Smooth muscle cell (in vitro differentiated cells): Measurements from ENCODE around the gene SLC27A5. TPM values are rescaled to one million over a fixed set of nuclear protein-coding genes. Genes with fewer than 3 reads are reported as not detected.

Experiments
- DNase-seq: peaks from one replicate; lab custom pipeline; 2025; ENCODE audit not compliant: unreplicated experiment; lab: John Stamatoyannopoulos, UW
- H2AFZ ChIP-seq: fragments of 200-600 bp; sonication (generic); 2 replicates; pipeline ENCODE4 v1.6.0; 2016; ENCODE audit warnings: antibody characterized with exemption, low read depth, mild to moderate bottlenecking
- H3F3A ChIP-seq: fragments of 200-600 bp; sonication (generic); 2 replicates; pipeline ENCODE4 v1.6.0; 2017; ENCODE audit warnings: antibody characterized with exemption, low read depth
- H3K27ac ChIP-seq: fragments of 200-600 bp; sonication (generic); 2 replicates; pipeline ENCODE4 v1.5.1; 2016; ENCODE audit warnings: low read depth, mild to moderate bottlenecking
- H3K27me3 ChIP-seq: fragments of 200-600 bp; sonication (generic); 2 replicates; pipeline ENCODE4 v1.6.1; 2016; ENCODE audit warnings: low read depth, mild to moderate bottlenecking
- H3K36me3 ChIP-seq: fragments of 200-600 bp; sonication (generic); 2 replicates; pipeline ENCODE4 v1.5.1; 2016; ENCODE audit warnings: low read depth
- H3K4me1 ChIP-seq: fragments of 200-600 bp; sonication (generic); 2 replicates; pipeline ENCODE4 v1.5.1; 2016; ENCODE audit warnings: low read depth
- H3K4me2 ChIP-seq: fragments of 200-600 bp; sonication (generic); 2 replicates; pipeline ENCODE4 v1.6.0; 2016; ENCODE audit warnings: mild to moderate bottlenecking
- H3K4me3 ChIP-seq: fragments of 200-600 bp; sonication (generic); 2 replicates; pipeline ENCODE4 v1.5.1; 2016; ENCODE audit warnings: mild to moderate bottlenecking
- H3K79me2 ChIP-seq: fragments of 200-600 bp; sonication (generic); 2 replicates; pipeline ENCODE4 v1.6.0; 2016; ENCODE audit warnings: low read depth, mild to moderate bottlenecking
- H3K9ac ChIP-seq: fragments of 200-600 bp; sonication (generic); 2 replicates; pipeline ENCODE4 v1.6.0; 2016; ENCODE audit warnings: low read depth
- H3K9me3 ChIP-seq: fragments of 200-600 bp; sonication (generic); replicated peaks from 2 replicates; pipeline ENCODE4 v1.5.1; 2016; ENCODE audit warnings: low read depth
- H4K20me1 ChIP-seq: fragments of 200-600 bp; sonication (generic); 2 replicates; pipeline ENCODE4 v1.6.0; 2016; ENCODE audit warnings: low read depth
- CTCF ChIP-seq: fragments of 200-600 bp; sonication (generic); IDR thresholded peaks from 2 replicates; pipeline ENCODE4 v1.5.1; 2017; ENCODE audit warnings: borderline replicate concordance, mild to moderate bottlenecking, antibody characterized with exemption; ENCODE audit not compliant: insufficient read depth, poor library complexity, severe bottlenecking
- WGBS: methylation state at CpG from one replicate; pipeline ENCODE4 v1.1.7; 2016; ENCODE audit warnings: low lambda C conversion rate; 5-methylcytosine and 5-hydroxymethylcytosine counted together
- polyA plus RNA-seq: library from polyadenylated mRNA; unstranded; fragments of >200 nt; fragmentation: Nextera tagmentation; extraction: Ambion mirVana; gene quantifications from 2 replicates; pipeline ENCODE4 v1.2.1, GENCODE V29; 2016
- total RNA-seq: library from RNA; depleted of rRNA; stranded (reverse); fragments of >200 nt; gene quantifications from 2 replicates; pipeline ENCODE4 v1.2.3, GENCODE V29; 2014

SLC27A5 gene
- total and polyA plus RNA-seq, 2 experiments from 2014 or later: 6.6 to 7.5 TPM

DNA sequence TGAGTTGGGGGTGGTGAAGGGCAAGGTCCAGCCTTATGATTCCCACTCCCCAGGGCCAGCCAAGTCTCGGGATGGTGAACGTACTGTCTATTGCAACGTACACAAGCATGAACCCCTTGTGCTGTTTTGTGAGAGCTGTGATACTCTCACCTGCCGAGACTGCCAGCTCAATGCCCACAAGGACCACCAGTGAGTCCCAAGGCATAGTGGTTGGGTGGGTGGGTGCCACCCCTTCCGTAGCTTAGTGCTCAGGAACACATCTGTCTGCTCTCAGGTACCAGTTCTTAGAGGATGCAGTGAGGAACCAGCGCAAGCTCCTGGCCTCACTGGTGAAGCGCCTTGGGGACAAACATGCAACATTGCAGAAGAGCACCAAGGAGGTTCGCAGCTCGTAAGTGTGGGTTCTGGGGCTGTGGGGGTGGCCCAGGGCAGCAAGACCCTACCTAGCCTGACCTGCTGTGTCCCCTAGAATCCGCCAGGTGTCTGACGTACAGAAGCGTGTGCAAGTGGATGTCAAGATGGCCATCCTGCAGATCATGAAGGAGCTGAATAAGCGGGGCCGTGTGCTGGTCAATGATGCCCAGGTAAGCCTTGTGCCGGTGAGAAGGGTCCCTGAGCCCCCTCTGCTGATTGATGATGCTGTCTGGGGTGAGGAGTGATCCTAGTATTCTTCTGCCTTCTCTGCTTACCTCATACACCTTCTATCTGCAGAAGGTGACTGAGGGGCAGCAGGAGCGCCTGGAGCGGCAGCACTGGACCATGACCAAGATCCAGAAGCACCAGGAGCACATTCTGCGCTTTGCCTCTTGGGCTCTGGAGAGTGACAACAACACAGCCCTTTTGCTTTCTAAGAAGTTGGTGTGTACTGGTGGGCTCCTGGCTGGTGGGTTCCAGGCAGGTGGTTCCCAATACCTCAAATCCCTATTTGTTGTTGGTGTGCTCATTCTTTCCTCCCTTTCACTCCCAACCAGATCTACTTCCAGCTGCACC, 35.8 kb upstream of the SLC27A5 start:
- H3K4me2 ChIP-seq: peak overlapping the region; percentile 99
- H3K4me3 ChIP-seq: peak overlapping the region; percentile 83
- peaks cover 49% of the 10 kb centered on the region for H3K79me2 ChIP-seq
- no peaks in the 10 kb centered on the region for H3K27me3 ChIP-seq
- peaks cover 13% of the 10 kb centered on the region for H3K4me1 ChIP-seq
- H3K9me3 ChIP-seq: no peaks in the 10 kb centered on the region
- 95% methylated on average over 18 of the region's 18 CpGs for WGBS
- no peaks in the 10 kb centered on the region for H3K36me3 ChIP-seq
- no peak overlapping the region for H3K27ac ChIP-seq
- H3F3A ChIP-seq: peaks cover 12% of the 10 kb centered on the region
- TF ChIP-seq CTCF: no peak
- no peak overlapping the region for H3K9ac ChIP-seq
- H4K20me1 ChIP-seq: peaks cover 62% of the 10 kb centered on the region
- no peak for DNase-seq
- no peak overlapping the region for H2AFZ ChIP-seq

- Histone ChIP-seq H4K20me1 (peaks cover 62% of the 10 kb centered on the region), H3F3A (peaks cover 5% of the 10 kb centered on the region), H3K27ac (peak overlapping the region; percentile 67), H3K36me3 (no peaks in the 10 kb centered on the region), H3K4me2 (peak overlapping the region; percentile 99), H3K27me3 (peaks cover 3% of the 10 kb centered on the region), H3K79me2 (peaks cover 47% of the 10 kb centered on the region), H3K4me1 (peaks cover 13% of the 10 kb centered on the region), H2AFZ (no peak overlapping the region), H3K9me3 (no peaks in the 10 kb centered on the region), H3K4me3 (peak overlapping the region; percentile 83), H3K9ac (peak overlapping the region; percentile 84)
- WGBS: 14% methylated on average over 1 of the region's 1 CpG
- no peak for TF ChIP-seq CTCF
- no peak for DNase-seq
Observed at GRCh38 chr19:58546019-58546530, 34.3 kb upstream of the SLC27A5 start.

DNA sequence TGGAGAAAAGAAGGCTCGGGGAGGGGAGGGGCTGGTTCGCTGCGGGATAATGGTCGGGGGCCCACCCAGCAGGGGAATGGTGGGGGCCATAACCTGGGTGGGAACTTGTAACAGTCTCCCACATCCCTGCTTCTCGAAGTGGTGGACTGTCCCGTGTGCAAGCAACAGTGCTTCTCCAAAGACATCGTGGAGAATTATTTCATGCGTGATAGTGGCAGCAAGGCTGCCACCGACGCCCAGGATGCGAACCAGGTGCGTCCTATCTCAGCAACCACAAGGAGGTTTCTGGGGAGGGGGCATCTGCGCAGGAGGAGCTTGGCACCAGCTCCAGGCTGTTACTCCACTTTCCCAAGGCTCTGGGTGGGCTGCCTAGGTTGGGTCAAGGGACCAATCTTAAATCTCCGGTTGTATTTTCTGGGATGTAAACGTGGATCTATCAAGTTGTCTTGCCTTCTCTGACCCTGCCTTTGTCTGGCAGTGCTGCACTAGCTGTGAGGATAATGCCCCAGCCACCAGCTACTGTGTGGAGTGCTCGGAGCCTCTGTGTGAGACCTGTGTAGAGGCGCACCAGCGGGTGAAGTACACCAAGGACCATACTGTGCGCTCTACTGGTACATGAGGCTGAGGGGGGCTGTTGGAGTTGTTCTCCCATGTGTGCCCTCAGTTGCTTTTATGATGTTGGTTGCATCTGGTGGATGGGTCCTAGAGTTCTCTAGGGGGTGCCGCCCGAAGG, 33.7 kb upstream of the SLC27A5 start:
- Histone ChIP-seq H3K4me1 (peaks cover 13% of the 10 kb centered on the region), H3K9ac (peak overlapping the region; percentile 84), H3K9me3 (no peaks in the 10 kb centered on the region), H2AFZ (no peak overlapping the region), H3K27me3 (peaks cover 3% of the 10 kb centered on the region), H3K4me3 (peak overlapping the region; percentile 83), H3K36me3 (no peaks in the 10 kb centered on the region), H3F3A (peaks cover 5% of the 10 kb centered on the region), H3K4me2 (peak overlapping the region; percentile 99), H3K27ac (peak overlapping the region; percentile 67), H4K20me1 (peaks cover 58% of the 10 kb centered on the region), H3K79me2 (peaks cover 47% of the 10 kb centered on the region)
- no peak for TF ChIP-seq CTCF
- DNase-seq: no peak
- 10% methylated on average over 21 of the region's 21 CpGs for WGBS
